ENCODE results near the gene KRTAP5-3.

DNA sequence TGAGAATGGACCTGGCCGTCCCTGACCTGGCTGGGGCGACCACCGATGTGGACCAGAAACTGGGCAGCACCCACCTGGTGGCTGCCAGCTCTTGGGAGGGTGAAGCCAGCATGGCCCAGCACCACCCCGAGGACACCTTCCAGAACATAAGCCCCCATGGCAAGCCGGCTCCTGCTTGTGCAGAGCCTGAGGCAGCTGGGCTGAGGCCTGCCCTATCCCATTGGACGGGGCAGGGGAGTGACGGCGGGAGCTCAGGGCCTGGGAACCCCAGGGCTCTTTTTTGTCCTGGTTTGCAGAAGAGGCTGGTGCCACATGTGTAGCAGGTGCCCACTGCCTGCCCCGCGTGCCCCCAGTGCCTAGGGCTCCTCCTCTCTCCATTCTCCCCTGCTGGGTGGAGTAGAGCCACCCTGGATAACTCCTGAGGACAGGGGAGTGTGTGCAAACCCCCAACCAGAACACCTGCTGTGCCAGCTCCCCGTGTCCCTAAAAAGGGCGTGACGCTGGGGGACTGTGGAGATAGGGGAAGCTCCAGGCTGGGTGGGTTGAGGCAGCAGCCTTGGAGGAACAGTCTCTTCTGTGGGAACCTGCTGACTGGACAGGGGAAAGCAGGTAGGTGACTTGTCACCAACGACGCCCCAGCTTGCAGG is 48.1 kb downstream of the KRTAP5-3 start:
- TF ChIP-seq, protein P1, sequence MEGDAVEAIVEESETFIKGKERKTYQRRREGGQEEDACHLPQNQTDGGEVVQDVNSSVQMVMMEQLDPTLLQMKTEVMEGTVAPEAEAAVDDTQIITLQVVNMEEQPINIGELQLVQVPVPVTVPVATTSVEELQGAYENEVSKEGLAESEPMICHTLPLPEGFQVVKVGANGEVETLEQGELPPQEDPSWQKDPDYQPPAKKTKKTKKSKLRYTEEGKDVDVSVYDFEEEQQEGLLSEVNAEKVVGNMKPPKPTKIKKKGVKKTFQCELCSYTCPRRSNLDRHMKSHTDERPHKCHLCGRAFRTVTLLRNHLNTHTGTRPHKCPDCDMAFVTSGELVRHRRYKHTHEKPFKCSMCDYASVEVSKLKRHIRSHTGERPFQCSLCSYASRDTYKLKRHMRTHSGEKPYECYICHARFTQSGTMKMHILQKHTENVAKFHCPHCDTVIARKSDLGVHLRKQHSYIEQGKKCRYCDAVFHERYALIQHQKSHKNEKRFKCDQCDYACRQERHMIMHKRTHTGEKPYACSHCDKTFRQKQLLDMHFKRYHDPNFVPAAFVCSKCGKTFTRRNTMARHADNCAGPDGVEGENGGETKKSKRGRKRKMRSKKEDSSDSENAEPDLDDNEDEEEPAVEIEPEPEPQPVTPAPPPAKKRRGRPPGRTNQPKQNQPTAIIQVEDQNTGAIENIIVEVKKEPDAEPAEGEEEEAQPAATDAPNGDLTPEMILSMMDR (IDR thresholded peaks at IDR 0.05) = no peak
- no peak for TF ChIP-seq ZFX (IDR thresholded peaks at IDR 0.05; ENCODE audit: borderline replicate concordance)
